ENCODE results near the gene ILKAP. TPM values are rescaled to one million over a fixed set of nuclear protein-coding genes. Genes with fewer than 3 reads are reported as not detected.

Gene ILKAP
- total RNA-seq, 4 donors from 2014 or later = 36.3 to 82.6 (median 49.6) TPM

DNA sequence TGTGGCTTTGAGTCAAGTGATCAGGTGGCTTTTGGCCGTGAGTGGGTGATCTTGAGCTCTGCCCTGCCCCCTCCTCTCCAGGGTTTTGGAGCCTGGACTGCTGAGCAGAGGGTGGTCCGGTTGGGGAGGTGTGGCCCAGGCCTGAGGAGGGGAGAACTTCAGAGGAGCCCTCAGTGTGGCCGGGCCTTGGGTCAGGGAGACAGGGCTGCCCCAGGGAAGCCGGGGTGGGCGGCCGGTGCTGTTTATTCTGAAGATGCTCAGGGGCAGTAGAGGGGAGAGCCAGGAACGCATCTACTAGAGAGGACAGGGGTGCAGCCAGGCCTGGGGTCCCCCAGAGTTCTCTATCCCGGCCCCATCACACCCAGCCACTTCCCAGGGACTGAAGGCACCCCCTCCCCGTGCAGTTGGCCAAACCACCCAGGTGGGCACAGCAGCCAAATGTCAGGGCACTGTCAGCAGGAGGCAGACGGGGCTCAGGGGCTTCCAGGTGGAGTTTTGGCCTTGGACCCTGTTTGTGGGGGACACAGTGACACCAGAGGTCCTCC lies 43.8 kb downstream of the ILKAP start:
- TF ChIP-seq EP300 (IDR thresholded peaks at IDR 0.05) (no peak), POLR2AphosphoS5 (IDR thresholded peaks at IDR 0.05) (no peak), POLR2A (IDR thresholded peaks at IDR 0.05) (no peak), CTCF (IDR thresholded peaks at IDR 0.05) (no peak)
- no peaks in the 10 kb centered on the region for H3K9me3 ChIP-seq
- H3K4me1 ChIP-seq = peaks cover 21% of the 10 kb centered on the region
- H3K36me3 ChIP-seq = no peaks in the 10 kb centered on the region
- no peak for DNase-seq (ENCODE audit: low spot score in 2 of 2)
- peaks cover 53% of the 10 kb centered on the region for H3K27me3 ChIP-seq
- WGBS = 62% methylated on average over 7 of the region's 10 CpGs
- H3K4me3 ChIP-seq = no peak overlapping the region
- H3K27ac ChIP-seq = no peak overlapping the region

DNA sequence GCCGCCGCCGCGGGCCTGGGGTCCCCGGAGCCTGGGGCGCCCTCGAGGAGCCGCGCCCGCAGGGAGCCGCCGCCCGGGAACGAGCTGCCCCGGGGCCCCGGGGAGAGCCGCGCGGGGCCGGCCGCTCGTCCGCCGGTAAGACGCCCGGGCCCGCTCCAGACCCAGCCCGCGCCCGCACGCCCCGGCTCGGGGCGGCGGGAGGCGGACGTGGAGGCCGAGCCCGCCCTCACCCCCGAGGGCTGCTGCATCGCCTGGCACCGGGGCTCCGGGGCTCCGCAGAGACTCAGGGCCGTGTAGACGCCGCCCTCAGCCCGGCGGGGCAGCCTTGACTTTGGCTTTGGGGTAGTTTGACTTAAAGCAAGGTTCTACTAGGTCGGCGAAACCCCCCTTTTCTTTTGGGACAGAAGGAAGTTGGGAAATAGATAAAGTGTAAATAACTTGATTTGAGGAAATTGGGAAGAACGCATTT lies 44.4 kb downstream of the ILKAP start:
- no peaks in the 10 kb centered on the region for H3K36me3 ChIP-seq
- peak overlapping the region; percentile 44 for H3K4me3 ChIP-seq
- WGBS = 5% methylated on average over 27 of the region's 52 CpGs
- H3K4me1 ChIP-seq = peaks cover 20% of the 10 kb centered on the region
- peaks cover 46% of the 10 kb centered on the region for H3K27me3 ChIP-seq
- no peak overlapping the region for H3K27ac ChIP-seq
- TF ChIP-seq POLR2A (IDR thresholded peaks at IDR 0.05) = no peak
- no peak for TF ChIP-seq CTCF (IDR thresholded peaks at IDR 0.05)
- no peak for TF ChIP-seq EP300 (IDR thresholded peaks at IDR 0.05)
- no peak for TF ChIP-seq POLR2AphosphoS5 (IDR thresholded peaks at IDR 0.05)
- DNase-seq (ENCODE audit: low spot score in 2 of 2) = no peak
- H3K9me3 ChIP-seq = no peaks in the 10 kb centered on the region

DNA sequence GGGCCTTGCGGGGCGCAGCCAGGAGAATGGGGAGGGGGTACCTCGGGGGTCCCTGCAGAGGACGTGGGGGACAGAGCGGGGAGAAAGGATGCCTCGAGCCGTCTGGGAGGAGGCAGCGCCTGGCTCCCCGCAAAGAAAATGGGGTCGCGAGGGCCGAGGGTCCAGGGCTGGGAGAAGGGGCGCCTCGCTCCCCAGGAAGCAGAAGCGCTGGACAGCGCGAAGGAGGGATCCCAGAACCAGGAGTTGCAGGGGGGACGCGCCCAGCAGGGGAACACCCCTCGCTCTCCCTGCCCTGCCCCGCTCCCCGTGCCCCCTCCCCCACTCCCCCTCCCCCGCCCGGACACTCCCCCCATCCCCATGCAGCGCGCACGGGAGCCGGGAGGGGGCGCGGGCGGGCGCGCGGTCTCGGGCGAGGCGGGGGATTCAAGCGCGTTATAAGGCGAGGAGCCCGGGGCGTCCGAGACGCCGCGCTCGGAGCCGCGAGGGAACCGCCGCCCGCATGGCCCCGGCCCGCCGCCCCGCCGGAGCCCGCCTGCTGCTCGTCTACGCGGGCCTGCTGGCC lies 44.9 kb downstream of the ILKAP start, which contains the start of gene ERFE:
ERFE (plus strand) TSS at position 462 of the 562 bp plus-strand sequence; CDS start at position 500, 38 bp downstream.
- peak within 1 kb of the TSS; percentile 44 for H3K4me3 ChIP-seq
- H3K27ac ChIP-seq = no peak within 1 kb of the TSS
- no peak for DNase-seq (ENCODE audit: low spot score in 2 of 2)
- TF ChIP-seq CTCF (IDR thresholded peaks at IDR 0.05) = peak in 1 of 2 donors; percentile 64
- no peak for TF ChIP-seq EP300 (IDR thresholded peaks at IDR 0.05)
- whole genome bisulfite sequencing = 28% methylated on average over 10 of the region's 61 CpGs
- peaks cover 41% of the 10 kb centered on the region for H3K27me3 ChIP-seq
- H3K4me1 ChIP-seq = peaks cover 15% of the 10 kb centered on the region
- H3K9me3 ChIP-seq = no peaks in the 10 kb centered on the region
- no peaks in the 10 kb centered on the region for H3K36me3 ChIP-seq

GRCh38 chr2:238158018-238158508 lies 45.4 kb downstream of the ILKAP start:
- Histone ChIP-seq H3K36me3 (no peaks in the 10 kb centered on the region), H3K27ac (no peak overlapping the region), H3K4me1 (peaks cover 13% of the 10 kb centered on the region), H3K27me3 (peaks cover 36% of the 10 kb centered on the region), H3K9me3 (no peaks in the 10 kb centered on the region), H3K4me3 (no peak overlapping the region)
- TF ChIP-seq POLR2A (IDR thresholded peaks at IDR 0.05) = no peak
- TF ChIP-seq EP300 (IDR thresholded peaks at IDR 0.05) = no peak
- TF ChIP-seq POLR2AphosphoS5 (IDR thresholded peaks at IDR 0.05) = no peak
- TF ChIP-seq CTCF (IDR thresholded peaks at IDR 0.05) = no peak
- 69% methylated on average over 7 of the region's 21 CpGs for WGBS
- DNase-seq (ENCODE audit: low spot score in 2 of 2) = no peak

DNA sequence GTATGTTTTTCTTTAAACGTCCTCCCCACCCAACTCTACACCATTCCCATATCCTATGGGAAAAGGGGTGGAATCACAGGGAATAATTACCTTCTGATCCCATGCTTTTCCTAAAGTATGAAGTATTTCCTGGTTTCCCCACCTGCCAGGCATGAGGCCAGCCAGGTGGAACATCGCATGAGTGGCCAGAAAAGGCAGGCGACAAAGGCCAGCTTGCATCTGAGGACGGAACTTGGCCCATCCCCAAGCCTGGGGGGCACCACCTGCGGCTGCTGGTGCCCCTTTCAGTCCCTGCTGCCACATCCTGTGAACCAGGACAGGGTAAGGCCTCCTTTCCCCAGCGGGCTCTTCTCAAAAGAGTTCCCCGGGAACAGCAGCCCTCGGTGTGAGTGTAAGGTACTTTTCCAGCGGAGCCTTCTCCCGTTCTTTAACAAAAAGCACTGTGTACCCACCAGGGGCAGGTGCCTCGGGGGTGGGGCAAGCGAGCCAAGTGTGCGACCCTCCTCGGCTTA lies 45.9 kb downstream of the ILKAP start:
- no peak overlapping the region for H3K27ac ChIP-seq
- H3K27me3 ChIP-seq = peaks cover 32% of the 10 kb centered on the region
- H3K36me3 ChIP-seq = no peaks in the 10 kb centered on the region
- H3K9me3 ChIP-seq = no peaks in the 10 kb centered on the region
- H3K4me1 ChIP-seq = peaks cover 13% of the 10 kb centered on the region
- WGBS = 64% methylated on average over 3 of the region's 14 CpGs
- no peak overlapping the region for H3K4me3 ChIP-seq
- no peak for TF ChIP-seq POLR2AphosphoS5 (IDR thresholded peaks at IDR 0.05)
- no peak for TF ChIP-seq EP300 (IDR thresholded peaks at IDR 0.05)
- TF ChIP-seq CTCF (IDR thresholded peaks at IDR 0.05) = no peak
- TF ChIP-seq POLR2A (IDR thresholded peaks at IDR 0.05) = no peak
- no peak for DNase-seq (ENCODE audit: low spot score in 2 of 2)
